ENCODE measurements around the gene PIK3C3.
"Not testable (repeated sequence)": the region's sequence is repeated elsewhere in the genome, so short reads cannot be mapped to it uniquely, and the experiment has no call there.

Gene PIK3C3

GRCh38 chr18:42074704-42075103, 119.7 kb downstream of the PIK3C3 start:
- DNase-seq (ENCODE audit: low spot score), result no peak

DNA sequence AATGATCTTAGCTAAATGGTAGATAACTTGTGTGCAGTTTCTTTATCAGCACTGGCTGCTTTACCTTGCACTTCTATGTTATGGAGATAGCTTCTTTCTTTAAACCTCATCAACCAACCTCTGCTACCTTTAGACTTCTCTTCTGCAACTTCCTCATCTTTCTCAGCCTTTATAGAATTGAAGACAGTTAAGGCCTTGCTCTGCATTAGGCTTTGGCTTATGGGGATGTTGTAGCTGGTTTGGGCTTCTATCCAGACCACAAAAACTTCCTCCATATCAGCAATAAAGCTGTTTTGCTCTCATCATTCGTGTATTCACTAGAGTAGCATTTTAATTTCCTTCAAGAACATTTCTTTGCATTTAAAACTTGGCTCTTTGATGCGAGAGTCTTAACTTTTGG, 123.7 kb downstream of the PIK3C3 start:
- DNase-seq (ENCODE audit: low spot score), result no peak

DNA sequence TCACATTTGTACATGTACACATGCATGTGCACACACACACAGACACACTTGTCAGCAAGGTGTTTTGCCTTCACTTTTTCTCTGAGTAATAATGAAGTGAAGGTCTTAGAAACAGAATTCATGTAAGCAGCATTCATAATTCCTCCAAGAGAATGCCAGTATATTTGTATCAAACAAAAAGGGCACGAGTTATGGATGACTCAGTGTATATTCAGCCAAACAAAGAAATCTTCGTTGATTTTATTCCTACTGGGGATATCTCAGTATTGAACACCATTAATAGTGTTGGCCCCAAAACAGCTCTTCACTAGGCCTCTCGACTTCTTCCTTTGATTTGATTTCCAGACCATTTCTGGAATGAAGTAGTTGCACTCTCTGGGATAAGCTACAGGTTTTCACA, 125.3 kb downstream of the PIK3C3 start:
- no peak for DNase-seq (ENCODE audit: low spot score)

GRCh38 chr18:42082415-42083234, 127.6 kb downstream of the PIK3C3 start:
- no peak for DNase-seq (ENCODE audit: low spot score)

GRCh38 chr18:42086288-42086687, 131.3 kb downstream of the PIK3C3 start:
- no peak for DNase-seq (ENCODE audit: low spot score)

DNA sequence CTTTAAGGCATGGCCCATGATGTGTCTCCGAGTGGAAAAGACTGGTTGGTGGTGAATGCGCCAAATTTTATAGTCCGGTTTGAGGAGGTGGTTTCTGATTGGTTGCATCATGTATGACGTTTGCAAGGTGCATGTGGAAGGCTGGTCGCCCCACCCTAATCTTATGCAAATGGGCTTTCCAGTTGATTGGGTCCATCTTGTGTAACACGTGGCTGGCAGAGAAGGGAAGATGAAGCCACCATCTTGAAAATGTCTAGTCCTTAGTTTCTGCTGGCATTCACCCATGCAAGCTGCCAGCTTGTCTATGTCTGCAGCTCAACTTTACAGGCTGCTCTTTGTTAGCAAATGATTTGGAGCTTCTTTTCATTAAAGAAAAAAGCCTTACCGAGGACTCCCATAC, 132.2 kb downstream of the PIK3C3 start:
- DNase-seq (ENCODE audit: low spot score), result no peak

GRCh38 chr18:42087876-42088275, 132.8 kb downstream of the PIK3C3 start:
- DNase-seq (ENCODE audit: low spot score), result no peak

- no peak for DNase-seq (ENCODE audit: low spot score)
Observed at GRCh38 chr18:42092848-42093247, 137.8 kb downstream of the PIK3C3 start.

- DNase-seq (ENCODE audit: low spot score), result no peak
Observed at GRCh38 chr18:42094875-42095274, 139.8 kb downstream of the PIK3C3 start.

GRCh38 chr18:42095732-42096377, 140.8 kb downstream of the PIK3C3 start:
- DNase-seq (ENCODE audit: low spot score), result no peak

DNA sequence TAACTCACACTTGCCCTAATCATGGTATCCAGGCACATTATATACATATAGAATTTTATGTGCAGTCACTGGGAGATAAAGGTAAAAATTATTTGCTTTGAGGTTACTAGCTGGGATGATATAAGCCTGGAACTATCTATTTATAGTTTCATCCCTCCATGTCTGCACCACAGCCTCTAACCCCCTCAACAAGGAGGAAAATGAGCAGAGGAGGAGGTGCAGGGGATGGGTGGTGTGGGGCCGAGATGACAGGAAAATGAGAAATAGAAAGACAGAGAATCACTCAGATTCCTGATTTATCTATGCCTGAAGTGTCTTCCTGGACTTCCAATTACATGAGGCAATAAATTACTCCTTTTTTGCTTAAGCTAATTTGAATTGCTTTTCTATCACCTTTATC, 145.2 kb downstream of the PIK3C3 start:
- no peak for DNase-seq (ENCODE audit: low spot score)

GRCh38 chr18:42100911-42101310, 145.9 kb downstream of the PIK3C3 start:
- no peak for DNase-seq (ENCODE audit: low spot score)

- DNase-seq (ENCODE audit: low spot score), result no peak
Observed at GRCh38 chr18:42105394-42105793, 150.4 kb downstream of the PIK3C3 start.

GRCh38 chr18:42106784-42107183, 151.8 kb downstream of the PIK3C3 start:
- no peak for DNase-seq (ENCODE audit: low spot score)

GRCh38 chr18:42107287-42107686, 152.3 kb downstream of the PIK3C3 start:
- no peak for DNase-seq (ENCODE audit: low spot score)

GRCh38 chr18:42107691-42108450, 152.8 kb downstream of the PIK3C3 start:
- no peak for DNase-seq (ENCODE audit: low spot score)

DNA sequence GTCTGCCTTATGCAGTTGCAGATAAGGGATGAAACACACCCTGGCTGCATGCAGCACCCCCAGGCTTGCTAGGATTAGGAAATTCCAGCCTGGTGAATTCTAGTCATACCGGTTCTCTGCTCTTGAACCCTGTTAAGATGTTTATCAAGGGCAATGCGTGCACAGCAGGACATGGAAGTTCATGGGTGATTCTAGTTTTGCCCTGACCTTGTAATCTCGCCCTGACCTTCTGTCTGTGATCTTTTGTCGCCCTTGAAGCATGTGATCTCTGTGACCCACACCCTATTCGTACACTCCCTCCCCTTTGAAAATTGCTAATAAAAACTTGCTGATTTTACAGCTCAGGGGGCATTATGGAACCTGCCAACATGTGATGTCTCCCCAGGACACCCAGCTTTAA, 157.1 kb downstream of the PIK3C3 start:
- not testable (repeated sequence) for DNase-seq (ENCODE audit: low spot score)

- DNase-seq (ENCODE audit: low spot score), result no peak
Observed at GRCh38 chr18:42112657-42113420, 157.8 kb downstream of the PIK3C3 start.

GRCh38 chr18:42113529-42114191, 158.6 kb downstream of the PIK3C3 start:
- no peak for DNase-seq (ENCODE audit: low spot score)

- DNase-seq (ENCODE audit: low spot score), result peak; percentile 90
Observed at GRCh38 chr18:42114310-42114943, 159.4 kb downstream of the PIK3C3 start.

DNA sequence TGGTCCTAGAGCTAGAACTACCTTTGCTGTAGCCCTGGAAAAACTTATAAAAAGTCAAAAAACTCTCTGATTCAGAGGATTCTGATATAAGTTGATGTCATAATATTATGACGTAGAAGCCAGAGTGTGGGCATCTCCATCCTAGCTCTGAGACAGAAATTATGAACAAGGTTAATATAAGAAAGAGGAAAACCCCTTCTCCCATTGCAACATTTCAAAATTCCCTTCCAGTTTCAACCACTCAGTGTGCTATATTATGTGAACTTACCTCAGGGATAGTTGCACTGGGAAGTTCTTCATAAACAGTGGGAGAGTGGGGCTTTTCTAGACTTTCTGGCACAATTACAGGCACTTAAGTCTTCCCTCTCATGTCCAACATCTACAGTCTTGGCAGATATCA, 171.6 kb downstream of the PIK3C3 start:
- no peak for DNase-seq (ENCODE audit: low spot score)
